Adrenal gland (tissue), 5 donors: Measurements from ENCODE around the gene RIMBP2.

Experiments used
- POLR2A ChIP-seq, 2 donors: fragments of 450-650 bp; IDR thresholded peaks; one replicate each; pipeline ENCODE4 v1.6.1; 2017; ENCODE audit warnings: antibody characterized with exemption in 2 of 2, mild to moderate bottlenecking in 2 of 2, moderate library complexity in 1 of 2
- TF ChIP-seq, protein P1 (sequence below), 6 experiments: fragments of 450-650 bp in 4 of 6; fragments of 200-600 bp in 2 of 6; sonication (generic) in 1 of 6; IDR thresholded peaks; 1 replicate in 5 of 6; 2 replicates in 1 of 6; pipeline versions ENCODE4 v1.5.1 to v1.8.0; 2016 to 2021; ENCODE audit warnings: antibody characterized with exemption in 6 of 6, mild to moderate bottlenecking in 2 of 6, moderate library complexity in 1 of 6
- donor health status: DM: no; HTN: no; CAD: no.

DNA sequence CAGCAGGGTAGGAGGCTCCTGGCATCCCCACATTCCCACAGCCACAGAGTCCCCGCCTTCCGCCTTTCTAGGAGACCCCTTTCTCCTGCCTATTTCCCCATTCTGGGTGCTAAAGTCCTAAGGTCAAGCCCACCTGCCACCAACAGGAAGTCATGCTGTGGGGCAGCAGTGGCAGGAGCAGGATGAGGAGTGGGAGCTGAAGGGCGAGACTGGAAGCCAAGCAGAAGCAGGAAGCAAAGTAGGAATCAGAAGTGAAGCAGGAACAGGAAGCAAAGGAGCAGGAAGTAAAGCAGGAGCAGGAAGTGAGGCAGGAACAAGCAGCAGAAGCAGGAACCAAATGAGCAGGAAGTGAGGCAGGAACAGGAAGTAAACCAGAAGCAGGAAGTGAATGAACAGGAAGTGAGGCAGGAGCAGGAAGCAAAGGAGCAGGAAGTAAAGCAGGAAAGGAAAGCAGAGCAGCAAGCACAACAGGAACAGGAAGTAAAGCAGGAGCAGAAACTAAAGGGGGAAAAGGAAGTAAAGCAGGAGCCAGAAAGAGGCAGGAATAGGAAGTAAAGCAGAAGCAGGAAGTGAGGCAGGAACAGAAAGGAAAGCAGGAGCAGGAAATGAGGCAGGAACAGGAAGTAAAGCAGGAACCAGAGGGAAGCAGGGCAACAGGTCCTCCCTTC is 38.3 kb upstream of the RIMBP2 start:
- TF ChIP-seq, protein P1, sequence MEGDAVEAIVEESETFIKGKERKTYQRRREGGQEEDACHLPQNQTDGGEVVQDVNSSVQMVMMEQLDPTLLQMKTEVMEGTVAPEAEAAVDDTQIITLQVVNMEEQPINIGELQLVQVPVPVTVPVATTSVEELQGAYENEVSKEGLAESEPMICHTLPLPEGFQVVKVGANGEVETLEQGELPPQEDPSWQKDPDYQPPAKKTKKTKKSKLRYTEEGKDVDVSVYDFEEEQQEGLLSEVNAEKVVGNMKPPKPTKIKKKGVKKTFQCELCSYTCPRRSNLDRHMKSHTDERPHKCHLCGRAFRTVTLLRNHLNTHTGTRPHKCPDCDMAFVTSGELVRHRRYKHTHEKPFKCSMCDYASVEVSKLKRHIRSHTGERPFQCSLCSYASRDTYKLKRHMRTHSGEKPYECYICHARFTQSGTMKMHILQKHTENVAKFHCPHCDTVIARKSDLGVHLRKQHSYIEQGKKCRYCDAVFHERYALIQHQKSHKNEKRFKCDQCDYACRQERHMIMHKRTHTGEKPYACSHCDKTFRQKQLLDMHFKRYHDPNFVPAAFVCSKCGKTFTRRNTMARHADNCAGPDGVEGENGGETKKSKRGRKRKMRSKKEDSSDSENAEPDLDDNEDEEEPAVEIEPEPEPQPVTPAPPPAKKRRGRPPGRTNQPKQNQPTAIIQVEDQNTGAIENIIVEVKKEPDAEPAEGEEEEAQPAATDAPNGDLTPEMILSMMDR (IDR thresholded peaks at IDR 0.05): no peak
- TF ChIP-seq POLR2A (IDR thresholded peaks at IDR 0.05): no peak
